Smooth muscle cell of the brain vasculature (primary cell): ENCODE results near the gene CITED4.

ENCODE experiments used
- DNase-seq: peaks from one replicate; pipeline ENCODE4 v3.0.0-alpha.2; 2012; ENCODE audit warnings: low read depth, low spot score

The CITED4 gene

DNA sequence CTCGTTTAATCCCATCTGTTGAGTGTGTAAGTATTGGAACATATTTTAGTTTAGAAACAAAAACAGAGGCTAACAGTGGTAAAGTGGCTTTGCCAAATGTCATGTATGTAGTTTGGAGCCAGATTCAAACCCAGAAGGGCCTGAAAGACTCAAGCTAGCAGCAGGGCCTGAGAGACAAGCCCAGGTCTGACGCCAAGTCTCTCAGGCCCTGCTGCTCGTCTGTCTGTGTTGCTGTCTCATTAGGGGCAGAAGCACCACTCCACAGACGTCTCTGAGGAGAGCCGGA lies 8.3 kb downstream of the CITED4 start:
- no peak for DNase-seq

DNA sequence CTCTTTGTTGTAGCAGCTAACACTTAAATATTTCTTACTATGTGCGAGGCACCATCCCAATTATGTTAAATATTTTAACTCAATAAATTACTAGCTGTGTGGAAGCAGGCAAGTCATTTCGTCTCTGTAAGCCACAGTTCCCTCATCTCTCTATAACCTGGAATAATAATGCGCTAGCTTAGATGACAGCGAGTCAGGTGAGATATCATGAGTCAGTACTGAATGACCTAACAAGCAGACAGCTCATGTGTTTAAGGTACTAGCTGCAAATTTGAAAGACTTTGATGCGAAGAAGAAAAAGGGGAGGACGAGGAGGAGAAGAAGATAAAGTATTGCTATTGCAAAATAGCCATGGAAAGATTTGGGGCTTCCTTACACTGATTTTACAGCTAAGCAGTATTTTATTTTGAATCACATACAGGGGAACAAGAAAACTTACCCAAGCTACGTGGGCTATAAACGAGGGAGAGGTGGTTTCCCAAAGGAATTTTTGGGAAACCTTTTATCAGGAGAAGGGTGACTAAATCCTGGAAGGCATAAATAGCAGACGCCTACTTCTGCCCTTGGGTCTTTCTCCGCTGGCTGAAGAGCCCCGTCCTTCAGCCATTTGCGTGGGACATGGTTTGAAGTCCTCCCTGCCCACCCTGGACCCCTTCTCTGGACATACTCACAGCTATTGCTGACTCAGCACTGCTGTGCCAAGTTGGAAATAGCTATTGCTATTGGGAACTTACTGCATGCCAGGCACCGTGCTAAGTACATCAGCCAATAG lies 8.9 kb downstream of the CITED4 start:
- no peak for DNase-seq

DNA sequence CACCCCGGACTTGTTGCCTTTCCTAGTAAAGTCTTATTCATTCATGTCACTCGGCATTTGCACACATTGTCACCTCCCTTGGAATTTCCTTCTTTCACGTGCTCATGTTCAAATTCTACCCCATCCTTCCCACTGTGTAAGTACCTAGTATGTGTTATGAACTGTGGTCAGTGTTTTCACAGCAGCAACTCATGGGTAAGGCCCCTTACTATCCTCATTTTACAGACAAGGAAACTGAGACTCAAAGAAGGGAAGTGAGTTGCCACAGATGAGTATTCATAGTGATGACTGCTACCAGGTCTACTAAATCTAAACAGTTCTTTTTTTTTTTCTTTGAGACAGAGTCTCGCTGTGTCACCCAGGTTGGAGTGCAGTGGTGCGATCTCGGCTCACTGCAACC lies 10.5 kb downstream of the CITED4 start:
- no peak for DNase-seq

DNA sequence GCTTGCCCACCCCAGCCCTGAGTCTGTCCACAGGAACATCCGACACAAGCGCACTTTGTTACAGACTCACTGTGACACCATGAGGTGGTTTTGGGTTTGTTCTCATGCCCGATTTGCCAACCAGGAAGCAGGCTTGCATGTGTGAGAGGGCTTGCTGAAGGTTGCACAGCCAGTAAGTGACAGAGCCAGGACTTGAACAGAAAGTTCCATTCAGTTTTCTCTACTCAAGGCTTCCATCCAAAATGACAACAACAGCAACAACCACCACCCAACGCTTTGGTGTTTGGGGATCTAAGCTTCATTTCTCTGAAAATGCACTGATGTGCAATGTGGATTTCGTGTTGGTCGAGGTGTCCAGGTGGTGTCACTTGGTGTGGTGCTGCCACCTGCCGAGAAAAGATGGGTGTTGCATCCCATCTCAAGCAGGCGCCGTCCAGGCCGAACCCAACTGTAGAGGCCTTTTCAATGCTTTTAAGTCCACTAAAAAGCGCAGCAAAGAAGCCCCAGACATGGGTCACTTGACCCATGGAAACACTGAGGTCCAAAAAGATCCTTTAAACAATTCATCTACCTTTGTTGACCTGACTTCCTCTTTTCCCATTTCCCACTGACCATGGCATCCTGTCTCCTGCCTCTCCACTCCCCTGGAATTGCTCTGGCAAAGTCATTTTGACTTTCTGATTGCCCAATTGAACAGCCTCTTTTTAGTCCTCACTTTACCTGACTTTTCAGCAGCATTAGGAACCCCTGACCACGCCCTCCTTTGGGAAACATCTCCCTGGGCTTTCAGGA lies 12.2 kb downstream of the CITED4 start:
- DNase-seq, result peak; percentile 37

DNA sequence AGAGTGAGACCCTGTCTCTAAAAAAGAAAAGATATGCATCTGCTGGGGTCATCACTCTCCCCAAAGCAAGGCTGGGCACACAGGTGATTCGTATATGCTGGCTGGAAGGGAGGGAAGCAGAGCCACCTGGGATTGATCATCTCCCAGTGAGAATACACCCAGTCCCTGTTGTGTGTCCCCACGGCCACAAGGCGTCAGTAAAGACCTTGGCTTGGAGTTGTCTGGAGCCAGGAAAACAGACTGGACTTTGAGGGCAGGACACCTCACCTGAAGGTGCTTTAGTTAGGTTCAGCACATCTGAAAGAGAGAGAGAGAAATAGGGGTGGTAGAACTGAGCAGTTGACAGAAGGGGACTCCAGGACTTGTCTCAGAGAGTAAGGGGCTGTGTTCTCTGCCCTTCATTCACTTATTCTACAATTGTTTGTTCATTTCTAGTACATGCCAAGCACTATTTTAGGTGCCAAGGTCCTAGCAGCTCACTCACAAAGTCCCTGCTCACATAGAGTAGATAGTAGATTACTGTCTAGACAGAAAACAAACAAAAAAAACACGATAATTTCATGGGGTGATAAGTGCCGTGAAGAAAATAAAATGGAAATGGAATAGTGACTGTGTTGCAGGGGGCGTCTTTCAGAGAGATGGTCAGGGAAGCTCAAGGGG lies 13.5 kb downstream of the CITED4 start:
- DNase-seq, result peak; percentile 57

DNA sequence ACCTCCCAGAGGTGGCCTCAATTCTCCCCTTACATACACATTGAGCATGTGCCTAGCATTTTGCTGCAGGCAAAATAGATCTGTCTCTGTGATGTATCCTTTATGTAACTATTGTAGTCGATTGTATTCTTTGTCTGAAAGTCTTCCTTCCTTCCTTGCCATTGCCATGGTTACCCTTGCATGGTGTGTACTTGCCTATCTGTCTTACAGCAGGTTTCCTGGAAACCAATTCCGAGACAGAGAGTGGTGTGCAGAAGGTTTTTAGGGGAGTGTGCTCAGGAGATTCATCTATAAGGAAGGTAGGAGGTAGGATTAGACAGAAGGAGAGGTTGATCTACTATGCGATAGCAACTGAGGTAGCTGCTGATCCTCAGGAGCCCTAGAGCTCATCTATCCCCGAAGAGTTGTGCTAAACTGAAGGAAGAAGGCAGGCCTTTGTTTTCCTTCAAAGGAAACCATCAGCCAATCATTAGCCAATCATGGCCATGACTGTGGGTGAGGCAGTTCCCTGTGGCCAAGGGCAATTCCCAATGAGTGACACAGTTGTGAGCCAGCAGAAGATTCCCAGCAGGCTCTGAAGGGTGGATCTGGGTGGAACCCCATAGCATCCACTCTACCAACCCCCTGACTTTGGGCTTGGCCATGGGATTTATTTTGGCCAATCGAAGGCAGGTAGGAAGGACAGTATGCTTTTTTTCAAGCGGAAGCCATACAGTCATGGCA lies 15.0 kb downstream of the CITED4 start:
- DNase-seq, result no peak

DNA sequence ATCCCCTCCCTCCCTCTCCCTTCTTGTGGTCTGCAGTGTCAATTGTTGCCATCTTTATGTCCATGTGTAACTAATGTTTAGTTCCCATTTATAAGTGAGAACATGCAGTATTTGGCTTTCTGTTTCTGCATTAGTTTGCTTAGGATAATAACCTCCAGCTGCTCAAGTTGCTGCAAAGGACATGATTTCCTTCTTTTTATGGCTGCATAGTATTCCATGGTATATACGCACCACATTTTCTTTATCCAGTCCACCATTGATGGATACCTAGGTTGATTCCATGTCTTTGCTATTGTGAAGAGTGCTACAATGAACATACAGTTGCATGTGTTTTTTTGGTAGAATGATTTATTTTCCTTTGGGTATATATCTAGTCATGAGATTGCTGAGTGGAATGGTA lies 16.3 kb downstream of the CITED4 start:
- no peak for DNase-seq

DNA sequence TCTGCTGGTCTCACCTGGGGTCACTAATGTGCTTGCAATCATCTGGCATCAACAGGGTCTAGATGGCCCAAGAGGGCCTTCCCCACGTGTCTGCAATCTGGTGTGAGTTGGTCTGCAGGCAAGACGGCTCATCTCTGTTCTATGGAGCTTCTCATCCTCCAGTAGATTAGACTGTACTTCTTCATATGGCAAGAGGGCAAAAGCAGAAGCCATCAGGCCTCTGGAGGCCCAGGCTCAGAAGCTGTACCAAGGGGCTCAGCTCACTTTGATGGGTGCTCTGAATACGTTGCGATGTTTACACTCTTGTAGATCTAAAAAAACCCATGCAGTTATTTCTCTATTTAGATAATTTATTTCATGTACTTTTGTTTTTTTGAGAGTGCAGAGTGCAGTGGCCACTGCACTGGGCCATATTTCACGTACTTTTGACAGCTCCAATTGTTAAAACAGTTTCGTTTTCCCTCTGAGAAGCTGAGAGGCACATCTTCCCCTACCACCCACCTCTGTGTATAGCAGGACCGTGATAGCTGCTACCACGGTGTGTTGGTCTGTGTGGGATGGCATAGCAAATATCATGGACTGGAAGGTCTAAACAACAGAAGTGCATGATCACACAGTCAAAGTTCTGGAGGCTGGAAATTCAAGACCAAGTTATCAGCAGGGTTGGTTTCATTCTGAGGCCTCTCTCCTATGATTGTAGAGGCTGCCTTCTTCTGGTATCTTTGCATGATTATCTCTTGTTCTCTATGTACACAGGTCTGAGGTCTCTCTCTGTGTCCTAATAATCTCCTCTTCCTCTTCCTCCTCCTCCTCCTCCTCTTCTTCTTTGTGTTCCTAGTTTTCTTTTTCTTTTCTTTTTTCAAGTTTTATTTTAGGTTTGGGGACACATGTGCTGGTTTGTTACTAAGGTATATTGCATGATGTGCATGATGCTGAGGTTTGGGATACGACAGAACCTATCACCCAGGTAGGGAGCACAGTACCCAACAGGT lies 17.0 kb downstream of the CITED4 start:
- DNase-seq, result no peak

DNA sequence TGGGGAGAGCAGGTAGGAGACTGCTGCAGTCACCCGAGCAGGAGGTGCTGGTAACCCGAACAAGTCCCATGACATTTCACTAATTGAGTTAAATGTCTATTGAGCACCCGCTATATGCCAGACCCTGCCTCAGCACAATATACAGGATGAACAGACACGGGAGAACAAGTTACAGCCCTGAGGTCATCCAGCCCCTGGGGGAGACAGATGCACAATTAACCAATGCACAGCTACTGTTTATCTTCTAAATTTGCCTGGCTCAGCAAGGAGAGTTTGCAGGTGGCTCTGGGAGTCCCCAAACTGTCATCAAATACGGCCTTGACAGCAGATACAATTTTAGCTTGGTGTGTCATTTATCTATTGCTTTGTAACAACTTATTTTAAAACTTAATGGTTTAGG lies 18.1 kb downstream of the CITED4 start:
- DNase-seq, result no peak

DNA sequence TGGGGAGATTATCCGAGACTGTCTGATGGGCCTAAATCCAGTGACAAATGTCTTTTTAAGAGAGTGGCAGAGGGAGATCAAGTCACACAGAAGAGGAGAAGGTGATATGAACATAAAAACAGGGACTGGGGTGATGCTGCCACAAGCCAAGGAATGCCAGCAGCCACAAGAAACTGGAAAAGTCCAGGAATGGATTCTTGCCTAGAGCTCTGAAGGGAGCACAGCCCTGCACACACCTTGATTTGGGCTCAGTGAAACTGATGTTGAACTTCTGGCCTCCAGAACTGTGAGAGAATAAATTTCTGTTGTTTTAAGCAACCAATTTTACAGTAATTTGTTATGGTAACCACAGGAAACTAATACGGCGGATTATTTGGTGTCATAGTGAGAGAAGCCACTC lies 19.5 kb downstream of the CITED4 start:
- DNase-seq, result no peak

DNA sequence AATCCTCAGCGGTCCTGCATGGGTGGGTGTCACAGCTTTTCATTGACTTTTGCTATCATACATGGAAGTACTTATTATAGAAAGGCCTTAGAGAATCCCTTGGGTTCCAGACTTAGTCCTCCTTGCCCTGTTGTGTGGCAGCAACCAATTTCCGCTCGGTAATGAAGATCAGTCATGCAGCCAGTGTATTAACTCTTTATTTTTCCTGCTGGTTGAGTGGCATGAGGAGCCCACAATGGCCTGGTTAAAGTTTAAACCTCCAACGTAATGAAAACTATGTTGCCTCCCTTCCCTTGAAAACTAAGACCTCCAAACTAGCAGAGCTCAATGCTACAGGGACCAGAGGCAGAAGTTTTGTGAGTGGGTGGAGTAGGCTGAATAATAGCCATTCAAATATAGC lies 20.0 kb downstream of the CITED4 start:
- DNase-seq, result no peak

DNA sequence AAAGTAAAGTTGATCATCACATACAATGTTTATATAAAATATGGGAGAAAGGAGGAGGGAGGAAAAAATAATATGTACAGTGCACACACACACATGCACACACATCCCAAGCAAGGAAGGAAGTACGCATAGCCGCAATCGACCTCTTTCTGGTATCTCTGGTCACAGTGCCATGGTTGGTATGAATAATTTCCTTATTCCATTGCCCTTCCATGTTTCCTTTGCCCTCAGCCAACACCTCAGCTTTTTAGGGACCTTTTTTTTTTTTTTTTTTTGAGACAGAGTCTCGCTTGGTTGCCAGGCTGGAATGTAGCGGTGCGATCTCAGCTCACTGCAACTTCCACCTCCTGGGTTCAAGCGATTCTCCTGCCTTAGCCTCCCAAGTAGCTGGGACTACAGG lies 20.6 kb downstream of the CITED4 start:
- no peak for DNase-seq

DNA sequence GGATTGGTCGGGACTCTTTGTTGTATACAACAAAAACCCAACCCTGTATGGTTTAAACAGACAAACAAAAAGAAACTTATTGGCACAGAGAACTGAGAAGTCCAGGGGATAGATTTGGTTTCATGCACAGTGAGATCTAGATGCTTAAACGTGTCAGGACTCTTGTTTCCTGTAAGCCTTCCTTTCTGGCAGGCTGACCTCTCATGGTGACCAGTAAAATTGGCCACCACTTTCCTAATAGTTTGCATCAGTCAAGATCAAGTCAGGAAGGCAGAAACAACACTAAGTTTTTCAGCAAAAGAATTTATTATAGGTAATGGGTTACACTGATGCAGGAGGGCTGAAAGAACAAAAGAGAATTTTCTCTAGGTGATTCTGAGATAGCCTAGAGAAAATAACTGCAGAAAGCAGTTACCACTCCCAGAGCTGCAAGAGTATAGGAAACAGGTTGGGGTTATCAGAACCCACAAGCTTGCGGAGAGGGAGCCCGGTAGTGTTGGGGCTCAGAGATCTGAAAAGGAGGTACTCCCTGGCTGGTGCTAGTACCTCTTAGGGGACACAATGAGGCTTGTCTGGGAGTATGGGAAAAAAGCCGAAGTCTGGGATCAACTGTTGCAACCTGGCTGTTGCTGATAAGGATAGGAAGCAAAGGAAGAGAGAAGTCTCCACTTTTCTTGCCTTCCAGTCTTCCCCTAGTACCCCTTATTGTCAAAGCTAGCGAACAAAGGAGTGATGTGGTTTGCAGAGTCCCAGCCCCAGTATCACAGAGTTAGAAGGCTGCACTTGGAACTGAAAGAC lies 21.4 kb downstream of the CITED4 start:
- DNase-seq, result no peak

DNA sequence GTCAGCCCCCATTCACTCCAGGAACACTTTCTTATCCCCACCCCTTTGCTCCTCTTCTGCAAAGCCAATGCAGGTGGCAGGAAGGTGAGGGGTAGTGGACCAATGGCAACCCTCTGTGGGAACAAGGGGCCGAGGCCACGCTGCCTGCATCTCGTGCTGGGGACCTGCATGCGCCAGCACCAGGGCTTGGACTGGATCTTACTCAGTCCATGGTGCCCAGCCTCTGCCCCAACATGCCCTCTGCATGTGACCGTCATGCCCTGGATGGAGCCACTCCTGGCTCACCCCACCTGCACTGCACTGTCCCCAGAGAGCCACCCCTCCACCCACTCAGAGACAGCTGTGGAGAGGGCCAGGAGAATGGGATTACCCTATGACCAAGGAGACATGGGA lies 22.2 kb downstream of the CITED4 start:
- no peak for DNase-seq

DNA sequence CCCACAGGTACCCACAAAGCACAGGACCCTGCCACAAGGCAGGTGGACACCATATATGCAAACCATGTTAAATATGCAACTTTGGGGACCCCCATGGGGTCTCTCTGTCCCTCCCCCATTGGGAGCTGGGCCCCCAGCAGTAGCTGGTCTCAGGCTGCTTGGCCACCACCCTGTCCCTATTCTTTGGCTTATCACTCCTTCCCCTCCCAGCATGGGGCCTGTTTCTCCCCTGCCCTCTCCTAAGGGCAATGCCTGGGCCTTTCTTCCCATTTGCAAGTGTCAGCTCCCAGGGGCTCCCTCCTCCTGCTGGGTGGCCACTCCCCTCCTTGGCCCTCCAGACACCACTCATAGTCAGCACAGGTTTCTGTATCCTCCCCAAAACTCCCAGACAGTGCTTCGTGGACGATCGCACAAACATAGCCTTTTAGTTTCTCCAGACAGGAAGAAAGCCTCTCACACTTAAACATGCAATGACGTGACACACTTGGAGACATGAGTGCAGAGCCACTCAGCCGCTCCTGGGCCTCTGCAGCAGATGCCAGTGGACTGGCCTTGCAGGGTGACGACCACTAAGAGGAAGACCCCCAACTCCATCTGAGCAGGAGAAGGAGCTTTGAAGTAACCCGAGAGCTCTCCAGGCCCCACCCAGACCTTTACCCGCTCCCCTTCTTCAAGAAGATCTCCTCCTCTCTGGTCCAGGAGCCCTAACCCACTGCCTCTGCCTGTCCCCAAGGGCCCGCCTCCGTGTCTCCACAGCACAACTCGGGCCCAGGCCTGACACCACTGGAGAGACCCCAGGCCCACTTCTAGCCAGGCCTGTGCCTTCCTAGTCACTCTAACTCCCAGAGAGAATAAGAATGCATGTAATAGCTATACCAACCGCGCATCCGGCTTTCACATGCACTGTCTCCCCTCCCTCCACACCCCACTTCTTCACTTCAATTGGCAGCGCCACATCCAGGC lies 22.9 kb downstream of the CITED4 start:
- DNase-seq, result no peak

DNA sequence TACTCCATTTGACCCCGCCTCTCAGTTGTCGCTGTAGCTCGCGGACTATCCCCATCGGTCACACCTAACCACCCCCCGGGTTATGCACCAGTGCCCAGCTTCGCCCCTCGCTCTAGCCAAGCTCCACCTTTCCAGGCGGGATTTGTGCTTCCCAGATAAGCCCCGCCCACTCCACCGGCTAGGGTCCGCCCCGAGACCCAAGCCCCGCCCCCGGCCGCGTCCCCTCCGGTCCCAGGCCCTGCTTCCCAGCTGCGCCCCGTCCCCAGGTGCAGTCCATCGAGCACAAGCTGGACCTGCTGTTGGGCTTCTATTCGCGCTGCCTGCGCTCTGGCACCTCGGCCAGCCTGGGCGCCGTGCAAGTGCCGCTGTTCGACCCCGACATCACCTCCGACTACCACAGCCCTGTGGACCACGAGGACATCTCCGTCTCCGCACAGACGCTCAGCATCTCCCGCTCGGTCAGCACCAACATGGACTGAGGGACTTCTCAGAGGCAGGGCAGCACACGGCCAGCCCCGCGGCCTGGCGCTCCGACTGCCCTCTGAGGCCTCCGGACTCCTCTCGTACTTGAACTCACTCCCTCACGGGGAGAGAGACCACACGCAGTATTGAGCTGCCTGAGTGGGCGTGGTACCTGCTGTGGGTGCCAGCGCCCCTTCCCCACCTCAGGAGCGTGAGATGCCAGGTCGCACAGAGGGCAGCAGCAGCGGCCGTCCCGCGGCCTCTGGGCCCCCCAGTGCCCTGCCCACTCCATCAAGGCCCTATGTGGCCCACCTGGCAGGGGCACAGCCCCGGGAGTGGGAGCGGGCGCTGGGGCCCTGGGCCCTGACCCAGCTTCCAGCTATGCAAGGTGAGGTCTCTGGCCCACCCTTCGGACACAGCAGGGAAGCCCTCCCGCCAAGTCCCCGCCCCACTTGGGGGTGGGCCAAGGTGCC lies 23.9 kb downstream of the CITED4 start:
- DNase-seq, result no peak

DNA sequence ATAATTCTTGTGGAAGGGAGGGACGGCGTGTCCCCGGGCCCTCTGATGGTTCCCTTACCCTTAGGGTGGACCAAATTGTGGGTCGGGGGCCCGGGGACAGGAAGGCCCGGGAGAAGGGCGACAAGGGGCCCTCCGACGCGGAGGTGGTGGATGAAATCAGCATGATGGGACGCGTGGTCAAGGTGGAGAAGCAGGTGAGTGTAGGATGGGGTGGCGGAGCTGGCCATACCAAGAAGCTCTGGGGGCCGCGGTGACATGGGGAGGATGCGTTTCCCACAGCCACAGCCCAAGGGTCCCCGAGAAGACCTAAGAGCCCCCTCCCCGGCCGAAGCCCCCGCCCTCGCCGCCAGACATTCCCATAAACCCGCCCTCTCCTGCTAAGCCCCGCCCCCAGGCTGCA lies 24.6 kb downstream of the CITED4 start:
- no peak for DNase-seq

DNA sequence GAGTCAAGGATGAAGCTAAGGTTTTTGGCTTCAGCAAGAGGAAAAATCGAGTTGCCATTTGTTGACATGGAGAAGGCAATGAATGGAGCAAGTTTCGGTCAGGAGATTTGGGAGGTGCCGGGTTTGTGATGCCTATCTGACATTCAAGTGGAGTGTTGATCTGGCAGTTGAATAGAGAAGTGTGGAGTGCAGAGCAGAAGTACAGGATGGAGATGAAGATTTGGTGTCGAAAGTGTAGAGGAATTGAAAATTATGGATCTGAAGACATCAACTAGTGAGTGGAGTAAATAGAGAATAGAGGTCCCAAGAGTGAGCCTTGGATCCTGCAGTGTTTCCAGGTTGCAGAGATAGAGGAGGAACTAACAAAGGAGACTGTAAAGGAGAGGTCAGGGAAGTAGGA lies 25.9 kb downstream of the CITED4 start:
- no peak for DNase-seq
